Stimulated activated CD8-positive, alpha-beta memory T cell treated with anti-CD3 and anti-CD28 coated beads, Interleukin-2, amount 100 ng/mL, for 48 hours (primary cell): ENCODE measurements around the gene ADAM12.

Source experiments
- DNase-seq, 2 donors: peaks; one replicate each; pipeline ENCODE4 v3.0.0-alpha.2; 2020; ENCODE audit warnings: low read depth in 2 of 2

The ADAM12 gene

DNA sequence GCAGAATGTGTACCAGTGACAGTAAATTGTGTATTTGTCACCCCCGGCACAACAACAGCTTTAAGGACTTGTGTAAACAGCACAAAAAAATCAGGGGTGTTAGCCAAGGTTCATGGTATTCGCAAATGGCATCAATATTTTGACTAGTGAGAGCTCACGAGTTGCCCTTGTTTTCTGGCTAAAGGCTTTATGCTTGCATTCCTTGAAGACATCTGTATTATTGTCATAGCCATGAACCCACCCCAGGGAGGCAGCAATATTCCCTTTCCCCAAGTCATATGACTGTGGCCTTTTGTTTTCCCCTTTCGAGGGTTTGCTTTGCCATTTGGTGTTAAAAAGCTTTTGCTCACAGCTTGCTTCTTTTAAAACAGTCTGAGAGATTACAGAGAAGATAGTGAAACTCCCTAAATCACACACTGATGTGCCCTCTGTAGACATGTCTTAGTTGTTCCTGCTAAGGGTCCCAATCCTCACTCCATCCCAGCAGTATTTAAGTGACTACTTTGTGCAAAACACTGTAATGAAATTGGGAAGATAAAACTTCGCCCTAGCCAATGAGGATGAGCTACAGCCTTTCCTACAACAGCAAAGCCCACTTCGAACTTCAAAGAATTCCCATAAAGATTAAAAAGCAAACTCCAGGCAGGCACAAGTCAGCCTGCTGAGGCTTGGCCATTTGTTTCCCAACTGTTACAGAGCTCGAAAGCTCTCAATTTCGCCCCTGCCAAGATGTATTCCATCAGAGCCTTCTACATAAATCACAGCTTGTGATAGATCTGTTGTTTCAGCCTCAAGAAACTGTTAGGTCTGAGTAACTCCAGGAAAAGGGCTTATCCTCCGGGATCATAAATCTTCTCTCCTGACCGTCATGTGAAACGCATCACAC is 172.3 kb downstream of the ADAM12 start:
- DNase-seq = no peak

DNA sequence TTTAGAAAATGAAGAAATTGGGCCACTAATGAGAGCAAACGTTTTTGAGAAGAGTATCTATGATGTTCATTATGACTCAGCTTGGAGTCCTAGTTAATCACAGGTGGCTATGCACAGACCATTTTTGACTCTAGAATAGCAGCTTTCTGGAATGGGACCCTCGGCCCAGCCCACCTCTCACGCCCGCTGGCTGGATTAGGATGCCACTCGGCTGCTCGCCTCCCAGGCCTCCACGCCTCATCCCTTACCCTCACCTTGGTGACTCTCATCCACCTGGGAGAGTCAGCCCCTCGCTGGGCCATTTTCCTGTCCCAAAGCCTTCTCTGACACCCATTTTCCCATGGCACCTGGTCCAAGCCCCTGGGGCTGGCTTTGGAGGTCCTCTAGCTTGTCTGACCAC is 173.6 kb downstream of the ADAM12 start:
- DNase-seq = no peak

DNA sequence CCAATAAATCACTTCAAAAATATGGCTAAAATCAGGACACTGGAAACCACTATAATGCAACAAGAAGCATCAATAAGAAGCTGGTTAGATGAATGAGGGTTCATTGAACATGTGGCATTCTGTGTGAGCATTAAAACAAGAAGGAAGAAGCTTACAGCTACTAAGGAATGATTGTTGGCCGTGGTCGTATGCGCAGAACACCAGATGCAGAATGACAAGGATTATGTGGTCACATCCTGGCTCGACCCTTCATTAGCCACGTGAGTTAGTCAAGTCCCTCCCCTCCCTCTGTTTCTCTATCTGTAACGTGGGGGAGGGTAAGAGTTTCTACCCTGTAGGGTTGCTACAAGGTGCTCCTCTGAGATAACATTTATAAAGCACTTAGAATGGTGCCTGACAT is 174.3 kb downstream of the ADAM12 start:
- DNase-seq = no peak

DNA sequence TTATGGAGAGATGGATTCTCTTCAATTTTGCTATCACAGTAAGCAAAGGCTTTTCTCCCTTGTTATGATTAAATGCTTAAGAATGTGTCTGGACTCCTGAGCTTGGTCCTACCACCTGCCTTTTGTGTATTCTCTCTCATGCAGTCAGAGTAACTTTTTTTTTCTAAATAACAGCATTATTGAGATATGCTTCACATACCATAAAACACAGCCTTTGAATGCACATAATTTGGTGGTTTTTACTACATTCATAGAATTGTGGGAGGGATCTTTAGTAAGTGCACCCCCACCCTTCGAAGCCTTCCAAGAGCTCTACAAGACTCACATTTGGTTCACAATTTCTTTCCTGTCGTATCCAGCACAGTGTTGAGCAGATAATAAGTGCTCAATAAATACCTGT is 175.5 kb downstream of the ADAM12 start:
- DNase-seq = no peak

DNA sequence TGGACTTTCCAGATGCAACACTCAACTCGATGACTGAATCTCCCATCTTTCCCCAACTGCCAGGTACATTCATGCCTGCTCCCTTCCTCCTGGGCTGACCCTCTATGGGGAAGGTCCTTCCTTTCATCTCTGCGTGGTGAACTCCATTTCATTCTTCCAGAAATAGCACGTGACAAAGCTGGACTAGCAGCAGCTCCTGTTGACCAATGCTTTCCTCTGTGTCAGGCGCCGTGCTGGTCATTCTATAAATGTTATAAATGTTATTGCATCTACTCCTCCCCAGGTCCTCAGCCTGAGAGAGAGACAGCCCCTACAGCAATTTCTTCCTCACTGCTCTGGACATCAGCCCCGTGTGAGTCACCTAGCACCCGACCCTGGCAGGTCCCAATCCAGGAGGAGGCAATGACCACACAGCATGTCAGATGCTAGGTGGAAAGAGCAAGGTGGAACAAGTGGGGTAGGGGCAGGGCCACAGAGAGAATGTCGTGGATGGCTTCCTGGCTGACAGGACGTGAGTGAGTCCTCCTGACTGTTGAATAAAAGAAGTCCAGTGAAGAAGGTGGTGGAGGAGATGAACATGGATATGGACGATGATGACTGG is 178.1 kb downstream of the ADAM12 start:
- DNase-seq = no peak

DNA sequence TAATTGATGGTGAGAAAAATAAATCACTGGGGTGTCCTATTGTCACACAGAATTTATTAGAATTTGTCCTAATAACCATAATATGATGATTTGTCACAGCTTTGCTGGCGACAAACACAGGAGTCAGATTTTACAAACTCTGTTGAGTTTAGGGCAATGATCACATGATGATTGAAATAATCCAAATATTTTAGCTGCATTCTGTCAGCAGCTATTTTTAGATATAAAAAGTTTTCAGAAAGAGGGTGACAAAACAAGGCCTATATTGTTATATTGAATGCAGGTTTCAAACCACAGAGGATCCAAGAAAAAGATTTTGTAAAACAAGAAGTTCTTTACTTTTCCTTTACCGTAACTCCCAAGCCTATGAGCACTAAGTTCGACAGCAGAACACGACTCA is 178.8 kb downstream of the ADAM12 start:
- no peak for DNase-seq

DNA sequence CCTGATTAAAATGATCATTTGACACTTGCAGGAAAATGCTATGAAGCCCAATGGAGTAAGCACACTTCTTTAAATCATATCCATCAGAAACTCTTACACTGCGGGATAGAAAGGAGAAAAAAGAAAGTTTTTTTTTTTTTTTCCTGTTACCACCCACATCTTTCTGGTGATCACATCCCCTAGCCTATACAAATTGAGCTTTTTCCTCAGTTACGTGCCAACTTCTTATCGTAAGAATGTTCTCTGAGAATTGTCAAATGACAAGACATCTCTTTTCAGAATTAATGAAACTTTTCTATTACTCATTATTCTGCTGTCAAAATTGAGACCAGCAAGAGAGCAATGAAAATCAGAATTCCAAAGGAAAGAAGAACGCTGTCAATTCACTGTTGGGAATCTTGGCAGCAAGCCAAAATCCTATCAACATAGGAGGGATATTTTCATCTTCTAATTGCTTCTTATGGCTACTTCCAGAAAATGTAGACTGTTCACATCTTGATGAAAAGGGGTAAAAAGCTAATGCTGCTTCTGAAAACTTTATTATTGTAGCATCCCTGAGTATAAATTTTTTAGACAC is 179.5 kb downstream of the ADAM12 start:
- DNase-seq = no peak

DNA sequence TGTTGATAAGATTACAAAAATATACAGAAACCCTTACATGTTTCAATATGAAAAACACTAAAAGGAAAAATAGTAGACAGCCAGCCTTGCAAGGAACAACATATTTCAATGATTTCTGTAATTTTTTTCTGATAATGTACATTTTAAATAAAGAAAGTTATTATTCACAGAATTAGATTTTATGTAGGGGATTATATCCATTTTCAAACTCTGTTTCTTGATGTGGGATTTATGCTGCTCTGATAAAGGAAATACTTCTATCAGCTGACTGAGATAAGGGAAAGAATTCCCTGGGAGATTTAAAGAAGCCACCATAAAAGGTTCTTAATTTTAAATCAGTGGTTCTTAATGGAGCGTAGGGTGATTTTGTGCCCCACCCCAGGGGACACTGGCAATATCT is 180.4 kb downstream of the ADAM12 start:
- DNase-seq = no peak

DNA sequence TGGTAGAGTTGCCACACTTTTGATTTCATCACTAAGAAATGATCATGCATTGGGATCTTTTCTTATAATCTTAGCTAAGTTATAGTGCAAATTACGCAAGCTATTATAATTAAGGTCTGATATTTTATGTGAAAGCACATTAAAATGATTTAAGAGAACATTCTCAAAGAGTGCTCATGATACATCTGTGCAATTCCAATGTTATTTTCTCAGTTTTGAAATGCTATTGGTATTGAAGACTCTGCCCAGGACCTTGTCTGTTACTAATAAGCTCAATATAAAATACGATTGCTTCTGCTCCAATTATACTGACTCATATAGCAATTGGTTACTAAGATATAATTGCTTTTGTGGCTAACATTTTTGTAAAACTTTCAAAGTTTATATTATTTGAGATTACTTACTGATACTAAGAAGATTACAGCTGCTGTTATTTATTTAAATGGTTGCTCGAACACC is 180.9 kb downstream of the ADAM12 start:
- DNase-seq = no peak

DNA sequence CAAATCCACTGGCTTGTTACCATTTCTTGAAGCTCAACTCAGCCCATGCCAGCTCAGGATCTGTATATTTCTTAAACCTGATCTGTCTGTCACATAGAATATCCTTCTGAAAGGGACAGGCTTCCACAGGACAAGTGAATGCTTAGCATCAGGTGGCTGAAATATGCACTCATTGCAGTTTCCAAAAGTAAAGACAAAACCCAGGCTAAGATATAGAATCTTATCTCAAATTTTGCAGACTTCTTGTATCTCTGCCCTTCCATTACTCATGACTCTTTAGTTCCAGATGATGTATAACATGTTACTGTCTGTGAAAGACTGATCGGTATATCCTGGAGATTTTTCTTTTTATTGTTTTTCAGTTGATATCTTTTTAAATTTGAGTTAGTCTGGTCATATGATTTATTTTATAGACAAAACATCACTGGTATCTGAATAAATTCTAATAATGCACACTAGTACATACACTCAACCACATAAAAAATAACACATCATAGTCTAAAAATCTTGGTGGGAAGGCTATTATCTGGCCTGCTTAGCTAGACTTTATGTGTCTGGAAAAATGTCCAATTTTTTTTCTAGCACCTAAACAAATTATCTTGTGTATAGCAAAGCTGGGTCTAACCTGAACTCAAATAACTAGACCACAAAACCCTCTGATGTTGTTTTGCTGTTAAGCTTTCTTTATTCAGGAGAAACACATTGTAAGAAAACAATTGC is 182.6 kb downstream of the ADAM12 start:
- no peak for DNase-seq

DNA sequence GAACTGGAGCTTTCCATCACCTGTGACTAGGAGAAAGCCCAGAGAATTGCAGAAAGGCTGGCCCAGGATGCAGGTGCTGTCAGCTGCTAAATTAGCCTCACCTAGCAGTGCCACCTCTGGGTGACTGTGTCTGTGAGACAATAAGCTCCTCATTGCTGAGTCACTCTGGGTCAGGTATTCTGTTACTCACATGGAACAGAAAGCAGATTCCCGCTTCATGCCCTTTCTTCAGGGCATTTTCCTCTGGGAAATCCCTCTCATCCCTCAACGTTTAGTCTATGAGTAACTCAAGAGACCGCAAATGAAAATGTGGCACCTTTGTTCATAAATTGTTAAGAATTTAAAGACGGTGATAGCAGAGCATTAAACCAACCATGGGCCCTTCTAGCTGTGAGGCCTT is 184.0 kb downstream of the ADAM12 start:
- DNase-seq = no peak

DNA sequence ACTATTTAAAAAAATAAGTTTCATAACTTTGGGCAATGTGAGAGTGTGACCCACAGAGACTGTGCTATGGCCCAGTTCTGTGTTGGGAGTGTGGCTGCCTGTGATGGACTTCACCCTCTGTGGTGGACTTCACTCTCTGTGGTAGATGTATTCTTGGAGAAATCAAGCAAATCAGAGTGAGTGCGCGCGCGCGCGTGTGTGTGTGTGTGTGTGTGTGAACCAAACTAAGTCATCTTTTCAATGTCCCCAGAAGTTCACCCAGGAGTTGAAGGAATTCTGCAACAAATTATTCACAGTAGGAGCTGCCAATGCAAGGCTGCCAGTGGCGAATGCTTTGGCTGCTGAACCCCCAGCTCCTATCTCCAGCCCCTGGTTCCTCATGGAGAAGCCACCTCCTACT is 184.5 kb downstream of the ADAM12 start:
- no peak for DNase-seq

DNA sequence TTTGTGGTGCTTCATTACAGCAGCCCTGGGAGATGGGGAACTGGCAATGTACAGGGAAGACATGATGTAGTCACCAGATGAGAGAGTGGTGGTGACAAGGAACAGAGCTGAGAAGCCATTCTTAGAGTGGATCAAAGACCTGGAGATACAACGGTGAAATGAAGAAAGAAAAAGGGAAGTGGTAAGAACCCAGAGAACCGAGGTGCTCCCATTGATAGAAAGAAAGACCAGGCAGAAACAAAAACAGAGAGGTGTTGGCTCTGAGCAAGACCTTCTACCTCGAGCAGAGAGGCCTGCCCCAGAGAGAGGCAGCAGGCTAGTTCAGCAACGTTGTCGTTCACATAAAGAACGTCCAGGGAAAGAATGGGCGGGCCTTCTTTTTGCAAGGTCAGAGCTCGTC is 186.7 kb downstream of the ADAM12 start:
- no peak for DNase-seq

DNA sequence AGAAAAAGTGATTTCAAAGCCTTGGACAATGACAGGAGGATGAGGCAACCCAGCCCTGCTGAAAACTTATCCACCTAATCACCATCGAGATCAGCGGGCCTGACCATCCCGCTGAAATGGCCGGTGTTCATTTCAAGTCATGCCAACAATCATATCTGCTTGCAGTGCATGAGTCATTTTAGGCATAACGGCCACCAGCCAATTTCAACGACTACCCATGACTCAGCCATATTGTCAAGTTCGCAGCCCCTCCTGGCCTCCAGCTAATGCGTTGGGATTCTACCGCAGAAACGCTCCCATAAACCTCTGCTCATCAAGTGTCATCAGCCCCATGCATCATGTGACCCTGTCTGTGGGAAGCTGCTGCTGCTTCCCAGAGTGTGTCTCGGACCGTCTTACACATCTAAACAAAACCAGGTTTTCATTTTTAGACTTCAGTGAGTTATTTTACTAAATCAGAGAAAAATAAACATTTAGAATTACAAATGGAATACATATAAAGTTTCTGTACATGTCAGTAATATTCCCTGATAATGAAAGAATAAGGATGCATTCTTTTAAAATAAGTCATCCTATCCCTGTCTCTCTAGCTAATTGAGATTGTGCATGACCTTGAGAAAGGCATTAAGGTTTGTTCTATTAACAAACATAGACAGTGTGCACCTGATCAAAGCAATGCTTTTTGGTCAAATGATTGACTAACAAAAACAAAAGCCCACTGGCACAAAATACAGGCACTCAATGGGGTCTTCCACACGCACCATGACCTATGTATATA is 188.9 kb downstream of the ADAM12 start:
- DNase-seq = no peak

DNA sequence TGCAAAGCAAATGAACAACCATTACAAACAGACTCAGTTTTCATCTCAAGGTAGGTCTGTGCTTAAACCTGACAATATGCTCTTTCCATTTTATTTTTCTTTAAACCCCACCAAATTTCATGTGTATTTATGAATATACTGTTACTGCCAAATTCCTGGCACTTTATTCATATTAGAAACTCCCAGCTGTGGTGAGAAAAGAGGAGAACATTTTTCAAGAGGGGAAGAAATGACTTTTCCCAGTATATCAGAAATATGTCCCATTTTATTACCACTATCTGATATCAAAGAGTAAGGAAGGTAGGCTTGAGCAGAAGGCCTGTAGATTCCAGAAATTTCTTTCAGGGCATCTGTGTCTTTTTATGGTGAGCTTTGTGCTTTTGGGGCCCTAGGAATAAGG is 189.6 kb downstream of the ADAM12 start:
- DNase-seq = no peak

DNA sequence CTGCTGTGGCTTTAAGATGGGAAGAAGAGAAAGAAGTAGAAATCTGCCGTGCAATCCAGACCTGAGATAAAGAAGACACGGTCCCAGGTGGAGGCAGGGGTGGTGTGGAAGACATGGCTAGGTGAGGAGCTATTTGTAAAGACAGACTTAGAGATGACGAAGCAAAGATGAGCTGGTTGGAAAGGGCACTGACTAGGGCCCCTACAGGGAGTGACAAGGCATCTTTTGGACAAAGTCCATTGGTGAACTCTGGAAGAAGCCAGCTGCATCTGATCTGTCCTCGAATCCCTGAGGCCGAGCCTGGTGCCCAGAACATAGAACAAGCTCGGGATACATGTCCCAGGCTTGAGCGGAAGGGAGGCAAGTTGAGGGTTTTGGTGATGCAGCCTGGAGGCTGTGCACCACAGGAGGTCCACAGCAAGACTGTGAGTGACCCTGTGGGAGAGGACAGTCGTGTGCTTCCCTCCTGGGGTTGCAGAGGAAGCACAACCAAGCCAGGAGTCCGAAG is 191.2 kb downstream of the ADAM12 start:
- DNase-seq = no peak

DNA sequence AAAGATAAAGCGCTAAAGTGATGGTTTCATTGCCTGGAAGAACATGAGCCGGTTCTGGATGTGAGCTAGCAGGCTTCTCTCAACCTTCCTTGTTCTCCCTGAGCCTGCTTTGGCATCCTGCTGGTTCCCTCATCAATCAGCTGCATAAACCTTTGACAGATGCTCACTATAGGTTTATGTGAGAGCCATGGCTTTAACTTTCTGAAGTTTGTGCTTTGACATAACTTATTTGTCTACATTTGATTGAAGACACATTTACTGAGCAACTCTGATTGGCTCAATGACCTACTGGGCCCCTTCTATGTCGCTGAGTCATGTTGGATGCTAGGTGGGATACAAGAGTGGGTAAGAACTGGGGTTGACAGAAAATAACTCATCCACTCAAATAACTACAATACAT is 192.0 kb downstream of the ADAM12 start:
- no peak for DNase-seq

DNA sequence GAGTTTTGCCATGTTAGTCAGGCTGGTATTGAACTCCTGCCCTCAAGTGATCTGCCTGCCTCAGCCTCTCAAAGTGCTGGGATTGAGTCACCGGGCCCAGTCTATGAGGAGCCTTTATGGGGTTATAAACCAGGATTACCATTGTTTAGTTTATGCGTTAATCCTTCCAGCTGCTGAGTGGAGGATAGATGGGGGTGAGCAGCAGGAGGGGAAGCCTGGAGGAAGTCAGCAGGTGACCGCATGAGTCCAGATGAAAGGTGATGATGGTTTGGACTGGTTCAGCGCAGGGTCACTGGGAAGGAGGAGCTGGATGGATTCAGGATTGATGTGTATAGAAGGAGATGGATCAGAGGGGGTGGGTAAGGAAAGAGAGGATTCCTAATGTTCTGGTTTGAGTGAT is 197.1 kb downstream of the ADAM12 start:
- DNase-seq = no peak

DNA sequence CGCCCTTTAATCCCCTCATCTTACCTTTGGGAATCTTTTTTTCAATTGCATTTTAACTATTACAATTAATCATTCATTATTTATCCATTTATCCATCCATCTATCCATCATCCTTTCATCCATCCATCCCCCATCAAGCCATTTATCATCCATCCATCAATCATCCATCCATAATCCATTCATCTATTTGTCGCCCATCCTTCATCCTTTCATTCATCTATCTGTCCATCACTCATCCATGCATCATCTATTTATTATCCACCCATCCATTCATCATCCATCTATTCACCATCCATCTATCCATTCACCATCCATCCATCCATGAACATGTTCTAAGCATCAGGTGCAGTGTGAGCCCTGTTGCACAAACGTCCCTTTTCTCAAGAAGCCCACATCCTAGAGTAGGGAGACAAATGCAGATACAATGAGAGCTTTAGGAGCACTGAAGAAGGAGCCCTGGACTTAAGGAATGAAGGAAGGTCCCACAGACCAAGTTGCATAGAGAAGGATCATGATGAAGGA is 199.5 kb downstream of the ADAM12 start:
- DNase-seq = no peak

DNA sequence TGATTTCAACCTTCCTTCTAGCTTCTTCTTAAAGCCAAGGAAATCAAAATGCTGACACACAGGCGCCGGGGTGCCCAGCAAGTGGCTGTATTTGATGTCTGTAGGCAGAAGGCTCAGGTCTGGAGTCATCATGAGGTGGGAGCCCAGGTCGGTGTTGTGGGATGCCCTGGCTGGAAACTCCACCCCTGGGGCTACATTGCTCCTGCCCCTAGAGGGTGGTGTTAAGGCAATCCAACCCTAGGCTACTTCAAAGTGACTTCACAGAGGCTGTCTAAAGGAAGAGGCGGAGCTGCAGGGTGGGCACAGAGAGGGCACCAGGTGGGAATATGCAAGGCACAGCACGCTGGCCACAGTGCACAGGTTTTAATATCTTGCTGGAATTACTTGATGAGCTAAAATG is 200.9 kb downstream of the ADAM12 start:
- no peak for DNase-seq

DNA sequence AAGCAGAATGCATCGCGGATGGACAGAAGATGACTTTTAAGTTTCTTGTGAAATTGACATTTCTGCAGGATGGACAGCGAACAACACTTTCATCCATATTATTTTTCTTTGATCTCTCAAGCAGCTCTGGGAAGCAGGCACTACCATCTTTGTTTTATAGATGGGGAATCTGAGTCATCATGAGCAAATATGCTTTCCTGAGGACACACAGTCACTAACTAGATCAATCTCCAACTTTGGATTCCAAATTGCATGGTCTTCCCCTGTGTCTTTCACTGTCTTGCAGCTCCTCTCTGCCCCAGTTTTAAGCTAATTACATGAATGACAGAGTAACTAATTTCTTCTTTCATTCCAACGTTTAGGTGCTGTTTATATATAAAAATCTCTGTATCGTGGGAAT is 201.5 kb downstream of the ADAM12 start:
- DNase-seq = no peak
